ENCODE results near the gene ALK.

ALK gene

GRCh38 chr2:29573147-29573546 lies 348.2 kb downstream of the ALK start:
- DNase-seq = no peak

- no peak for DNase-seq
Observed at GRCh38 chr2:29570539-29570938, 350.8 kb downstream of the ALK start.

- no peak for DNase-seq
Observed at GRCh38 chr2:29567906-29568520, 353.4 kb downstream of the ALK start.

- no peak for DNase-seq
Observed at GRCh38 chr2:29563697-29564096, 357.7 kb downstream of the ALK start.

GRCh38 chr2:29562896-29563295 lies 358.5 kb downstream of the ALK start:
- DNase-seq = no peak

- DNase-seq = no peak
Observed at GRCh38 chr2:29562319-29562718, 359.1 kb downstream of the ALK start.

- DNase-seq = no peak
Observed at GRCh38 chr2:29561628-29562027, 359.8 kb downstream of the ALK start.

- no peak for DNase-seq
Observed at GRCh38 chr2:29561181-29561580, 360.2 kb downstream of the ALK start.

GRCh38 chr2:29560566-29560965 lies 360.8 kb downstream of the ALK start:
- DNase-seq = no peak

- no peak for DNase-seq
Observed at GRCh38 chr2:29560030-29560429, 361.4 kb downstream of the ALK start.

- no peak for DNase-seq
Observed at GRCh38 chr2:29559578-29559977, 361.8 kb downstream of the ALK start.

- no peak for DNase-seq
Observed at GRCh38 chr2:29558097-29558496, 363.3 kb downstream of the ALK start.

GRCh38 chr2:29557268-29557667 lies 364.1 kb downstream of the ALK start:
- no peak for DNase-seq

GRCh38 chr2:29549069-29549380 lies 372.4 kb downstream of the ALK start:
- DNase-seq = no peak

- DNase-seq = no peak
Observed at GRCh38 chr2:29544917-29545316, 376.5 kb downstream of the ALK start.

GRCh38 chr2:29544031-29544430 lies 377.4 kb downstream of the ALK start:
- no peak for DNase-seq

GRCh38 chr2:29535188-29535587 lies 386.2 kb downstream of the ALK start:
- no peak for DNase-seq

GRCh38 chr2:29532436-29532835 lies 388.9 kb downstream of the ALK start:
- no peak for DNase-seq

GRCh38 chr2:29531626-29532025 lies 389.8 kb downstream of the ALK start:
- no peak for DNase-seq

- no peak for DNase-seq
Observed at GRCh38 chr2:29530281-29530680, 391.1 kb downstream of the ALK start.

- no peak for DNase-seq
Observed at GRCh38 chr2:29528891-29529520, 392.4 kb downstream of the ALK start.

GRCh38 chr2:29528371-29528770 lies 393.0 kb downstream of the ALK start:
- DNase-seq = no peak

- no peak for DNase-seq
Observed at GRCh38 chr2:29527947-29528346, 393.4 kb downstream of the ALK start.

GRCh38 chr2:29526587-29527586 lies 394.5 kb downstream of the ALK start:
- no peak for DNase-seq
